ENCODE results near the gene MBD3L2.

The MBD3L2 gene

DNA sequence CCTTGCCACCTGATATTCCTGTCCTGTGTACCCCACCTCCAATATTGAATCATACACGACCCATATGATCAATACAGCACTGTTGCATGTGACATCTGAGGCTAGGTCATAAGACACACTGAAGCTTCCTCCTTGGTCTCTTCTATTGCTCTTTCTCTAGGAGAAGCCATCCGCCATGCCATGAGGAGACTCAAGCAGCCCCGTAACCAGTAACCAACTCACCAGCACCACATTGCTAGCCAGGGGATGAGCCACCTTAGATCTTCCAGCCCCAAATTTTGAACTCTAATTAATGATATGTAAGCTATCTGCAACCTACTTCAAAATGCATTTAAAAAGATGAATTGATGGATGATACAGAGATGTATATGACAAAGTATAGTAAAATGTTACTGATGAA is 49.0 kb downstream of the MBD3L2 start:
- no peak overlapping the region; the same call in 1 of the 2 replicates for H3K4me3 ChIP-seq (ENCODE audit: low read depth, low read length)
- no peak for TF ChIP-seq CTCF (IDR thresholded peaks at IDR 0.05; ENCODE audit: low read depth, low read length, missing control alignments)
- DNase-seq (ENCODE audit: low read depth), result no peak

DNA sequence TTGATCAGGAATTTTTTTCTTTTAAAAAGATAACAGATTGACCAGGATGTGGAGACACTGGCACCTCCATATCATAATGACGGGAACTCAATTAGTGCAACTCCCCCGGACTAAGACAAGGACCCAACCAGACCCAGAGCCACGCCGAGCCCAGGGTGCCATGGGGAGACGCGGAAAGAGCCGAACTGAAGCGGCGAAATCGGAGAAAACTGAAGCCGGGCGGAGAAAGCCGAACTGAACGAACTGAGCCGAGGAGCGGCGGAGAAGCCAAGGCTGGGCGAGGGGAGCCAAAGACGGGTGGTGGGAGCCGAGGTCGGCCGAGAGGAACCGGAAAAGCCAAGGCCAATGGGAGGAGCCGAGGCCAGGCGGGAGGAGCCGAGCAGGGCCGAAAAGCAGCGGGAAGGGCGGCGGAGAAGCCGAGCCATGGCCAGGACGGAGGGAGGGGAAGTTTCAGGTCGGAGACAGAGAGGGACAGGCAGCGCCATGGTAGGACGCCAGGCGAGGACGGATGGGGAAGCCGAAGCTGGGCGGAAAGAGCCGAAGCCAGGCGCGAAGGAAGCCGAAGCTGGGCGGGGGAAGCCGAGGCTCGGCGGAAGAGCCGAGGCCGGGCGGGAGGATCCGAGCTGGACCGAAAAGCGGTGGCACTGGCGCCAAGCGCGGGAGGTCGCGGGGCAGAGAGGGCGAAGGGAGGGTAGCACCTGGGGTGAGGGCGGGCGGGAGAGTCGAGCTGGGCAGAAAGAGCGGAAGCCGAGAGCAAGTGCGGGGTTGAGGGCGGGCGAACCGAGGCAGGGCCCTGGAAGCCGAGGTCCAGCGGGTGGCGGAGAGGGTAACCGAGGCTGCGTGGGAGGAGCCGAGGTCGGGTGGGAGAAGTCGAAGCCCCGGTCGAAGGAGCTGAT is 49.8 kb downstream of the MBD3L2 start:
- TF ChIP-seq CTCF (IDR thresholded peaks at IDR 0.05; ENCODE audit: low read depth, low read length, missing control alignments), result no peak

GRCh38 chr19:7099597-7099921 is 50.4 kb downstream of the MBD3L2 start:
- no peak for TF ChIP-seq CTCF (IDR thresholded peaks at IDR 0.05; ENCODE audit: low read depth, low read length, missing control alignments)
- peak overlapping the region; percentile 67 for H3K4me3 ChIP-seq (ENCODE audit: low read depth, low read length)
- DNase-seq (ENCODE audit: low read depth), result no peak

More for the DNA sequence above, 49.8 kb downstream of the MBD3L2 start:
- DNase-seq (ENCODE audit: low read depth), result peak; percentile 70
- peak overlapping the region; percentile 67 for H3K4me3 ChIP-seq (ENCODE audit: low read depth, low read length)
